ENCODE results near the gene PCDH9. TPM values are rescaled to one million over a fixed set of nuclear protein-coding genes. Genes with fewer than 3 reads are reported as not detected.

Gene PCDH9
- total RNA-seq, 4 donors from 2014 or later, result 2.8 to 22.4 (median 12.9) TPM

DNA sequence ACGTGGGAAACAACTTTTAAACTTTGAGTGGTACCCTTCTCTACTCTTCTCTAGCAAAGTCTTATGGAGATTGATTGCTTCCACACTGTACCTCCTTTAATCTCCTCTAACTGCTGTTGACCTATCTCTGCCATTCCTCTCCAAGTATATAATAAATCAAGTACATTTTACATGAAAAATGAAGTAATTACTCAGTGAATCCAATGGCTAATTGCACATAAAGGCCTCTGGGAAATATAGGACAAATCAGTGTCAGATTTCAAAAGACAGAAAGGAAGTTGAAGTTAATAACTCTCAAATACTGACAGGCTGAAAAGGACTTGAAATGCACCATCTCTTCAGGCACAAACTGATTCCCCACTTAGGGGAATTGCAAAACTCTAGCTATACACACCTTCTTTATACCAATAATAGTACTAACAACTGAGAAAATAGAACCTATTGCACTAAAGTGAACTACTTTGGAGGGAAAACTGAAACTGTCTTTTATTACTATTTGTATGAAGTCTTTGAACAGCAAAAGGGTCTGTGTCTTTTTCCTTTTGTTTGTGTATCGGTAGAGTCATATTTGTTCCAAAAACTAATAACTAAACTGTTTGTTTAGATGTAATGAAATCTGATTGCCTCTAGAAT lies 701.1 kb downstream of the PCDH9 start:
- TF ChIP-seq, protein P1, sequence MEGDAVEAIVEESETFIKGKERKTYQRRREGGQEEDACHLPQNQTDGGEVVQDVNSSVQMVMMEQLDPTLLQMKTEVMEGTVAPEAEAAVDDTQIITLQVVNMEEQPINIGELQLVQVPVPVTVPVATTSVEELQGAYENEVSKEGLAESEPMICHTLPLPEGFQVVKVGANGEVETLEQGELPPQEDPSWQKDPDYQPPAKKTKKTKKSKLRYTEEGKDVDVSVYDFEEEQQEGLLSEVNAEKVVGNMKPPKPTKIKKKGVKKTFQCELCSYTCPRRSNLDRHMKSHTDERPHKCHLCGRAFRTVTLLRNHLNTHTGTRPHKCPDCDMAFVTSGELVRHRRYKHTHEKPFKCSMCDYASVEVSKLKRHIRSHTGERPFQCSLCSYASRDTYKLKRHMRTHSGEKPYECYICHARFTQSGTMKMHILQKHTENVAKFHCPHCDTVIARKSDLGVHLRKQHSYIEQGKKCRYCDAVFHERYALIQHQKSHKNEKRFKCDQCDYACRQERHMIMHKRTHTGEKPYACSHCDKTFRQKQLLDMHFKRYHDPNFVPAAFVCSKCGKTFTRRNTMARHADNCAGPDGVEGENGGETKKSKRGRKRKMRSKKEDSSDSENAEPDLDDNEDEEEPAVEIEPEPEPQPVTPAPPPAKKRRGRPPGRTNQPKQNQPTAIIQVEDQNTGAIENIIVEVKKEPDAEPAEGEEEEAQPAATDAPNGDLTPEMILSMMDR (IDR thresholded peaks at IDR 0.05), result no peak
- no peak for TF ChIP-seq POLR2A (IDR thresholded peaks at IDR 0.05)
- H3K4me1 ChIP-seq, result no peaks in the 10 kb centered on the region
- no peaks in the 10 kb centered on the region for H3K36me3 ChIP-seq
- no peak overlapping the region for H3K27ac ChIP-seq
- 63 to 70% methylated on average over 2 of the region's 2 CpGs for WGBS, 2 donors
- no peaks in the 10 kb centered on the region for H3K27me3 ChIP-seq
- no peak for DNase-seq
- H3K9me3 ChIP-seq, result no peaks in the 10 kb centered on the region
- no peak overlapping the region for H3K4me3 ChIP-seq (replicated peaks in 1 of 3)
- intact Hi-C loops (cut with DNase I), result no loop called here

DNA sequence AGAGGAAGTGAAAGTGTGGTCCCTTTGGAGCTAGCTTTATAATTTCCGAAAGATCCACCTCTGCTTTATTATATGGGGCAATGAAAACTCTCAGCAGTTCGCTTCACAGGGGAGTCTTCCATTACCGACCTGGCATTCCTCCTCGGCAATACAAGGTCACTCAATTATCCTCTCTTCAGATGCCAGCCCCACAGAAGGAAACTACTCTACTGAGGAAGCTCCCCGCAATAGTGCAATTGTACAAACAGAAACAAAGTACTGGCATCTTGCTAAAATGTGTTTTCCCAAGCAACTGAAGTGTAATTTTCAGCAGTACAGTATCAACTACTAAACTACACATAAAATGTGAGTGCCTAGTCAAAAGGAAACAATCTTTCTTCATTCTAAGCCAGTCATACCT lies 702.0 kb downstream of the PCDH9 start:
- no peak for DNase-seq
- intact Hi-C loops (cut with DNase I), result no loop called here

DNA sequence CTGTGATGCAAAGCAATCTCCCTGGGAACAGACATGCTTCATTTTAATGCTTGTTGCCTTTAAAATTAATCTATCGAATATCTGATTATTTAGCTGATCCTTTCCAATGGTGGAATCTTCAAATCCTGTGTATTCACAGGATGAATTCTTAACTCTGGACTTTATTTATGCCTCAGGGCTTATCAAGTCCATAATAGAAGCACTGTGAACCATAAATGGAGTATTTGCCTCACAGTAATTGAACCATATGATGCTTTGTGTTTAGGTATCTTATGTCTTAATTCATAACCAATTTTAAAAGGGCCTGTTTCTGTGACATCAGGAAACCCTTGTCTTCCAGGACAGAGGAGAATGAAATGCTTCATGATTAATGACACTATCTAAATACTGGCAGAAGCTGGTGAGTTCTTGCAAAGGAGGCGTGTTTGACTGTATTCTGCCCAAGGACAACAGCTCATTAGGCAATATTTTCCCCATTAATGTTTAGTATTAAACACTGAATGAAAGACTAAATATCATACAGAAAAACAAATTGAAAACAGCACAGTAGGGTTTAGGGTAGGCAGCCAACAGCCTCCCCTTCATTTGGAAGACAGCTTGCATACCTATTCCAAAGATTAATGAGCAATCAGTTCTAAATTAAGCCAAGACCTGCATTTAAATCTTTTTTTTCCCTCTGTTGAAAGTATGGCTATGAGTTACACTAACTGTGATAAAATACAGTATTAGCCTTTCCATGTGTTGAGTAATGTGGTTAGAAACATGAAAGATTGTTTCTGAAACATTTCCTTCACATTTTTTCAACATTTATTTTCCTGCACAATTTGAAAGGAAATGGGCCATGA lies 709.4 kb downstream of the PCDH9 start:
- H3K27me3 ChIP-seq, result no peaks in the 10 kb centered on the region
- H3K27ac ChIP-seq, result no peak overlapping the region
- no peaks in the 10 kb centered on the region for H3K9me3 ChIP-seq
- H3K4me3 ChIP-seq (replicated peaks in 1 of 3), result no peak overlapping the region
- no peaks in the 10 kb centered on the region for H3K4me1 ChIP-seq
- TF ChIP-seq POLR2A (IDR thresholded peaks at IDR 0.05), result no peak
- TF ChIP-seq, protein P1 (IDR thresholded peaks at IDR 0.05), result no peak
- WGBS, 2 donors, result 84 to 87% methylated on average over 2 of the region's 2 CpGs
- no peak for DNase-seq
- intact Hi-C loops (cut with DNase I), result no loop called here
- H3K36me3 ChIP-seq, result no peaks in the 10 kb centered on the region

More for the DNA sequence above, 702.0 kb downstream of the PCDH9 start:
- no peak for TF ChIP-seq POLR2A (IDR thresholded peaks at IDR 0.05)
- TF ChIP-seq, protein P1 (IDR thresholded peaks at IDR 0.05), result no peak
- 50 to 51% methylated on average over 5 of the region's 5 CpGs for WGBS, 2 donors
- Histone ChIP-seq H3K27ac (no peak overlapping the region), H3K4me1 (no peaks in the 10 kb centered on the region), H3K27me3 (no peaks in the 10 kb centered on the region), H3K4me3 (replicated peaks in 1 of 3) (no peak overlapping the region), H3K9me3 (no peaks in the 10 kb centered on the region), H3K36me3 (no peaks in the 10 kb centered on the region)

DNA sequence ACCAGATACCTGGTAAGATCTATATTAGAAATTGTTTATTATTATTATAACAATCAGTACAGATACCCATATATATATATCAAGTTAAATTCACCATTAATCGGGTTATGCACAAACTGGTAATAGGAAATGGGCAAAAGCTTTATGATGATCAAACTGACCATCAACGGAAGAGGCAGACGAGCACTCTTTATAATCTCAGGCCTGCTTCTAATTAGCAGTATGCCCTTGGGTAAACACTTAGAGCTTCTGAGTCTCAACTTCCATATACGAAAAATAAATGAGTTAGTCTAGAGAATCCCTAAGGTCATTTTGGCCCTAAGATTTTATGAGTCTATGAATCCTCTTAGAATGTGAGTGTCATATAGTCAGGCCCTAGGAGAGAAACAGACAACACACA lies 710.9 kb downstream of the PCDH9 start:
- intact Hi-C loops (cut with DNase I), result no loop called here

More for the DNA sequence above, 710.9 kb downstream of the PCDH9 start:
- Histone ChIP-seq H3K4me3 (replicated peaks in 1 of 3) (no peak overlapping the region), H3K9me3 (no peaks in the 10 kb centered on the region), H3K36me3 (no peaks in the 10 kb centered on the region), H3K27ac (no peak overlapping the region), H3K4me1 (no peaks in the 10 kb centered on the region), H3K27me3 (no peaks in the 10 kb centered on the region)
- 82 to 86% methylated on average over 4 of the region's 4 CpGs for WGBS, 2 donors
- DNase-seq, result no peak
- TF ChIP-seq, protein P1 (IDR thresholded peaks at IDR 0.05), result no peak
- TF ChIP-seq POLR2A (IDR thresholded peaks at IDR 0.05), result no peak

All from thyroid gland (tissue), 4 donors.